ENCODE data around the gene TGM1. TPM values are rescaled to one million over a fixed set of nuclear protein-coding genes. Genes with fewer than 3 reads are reported as not detected.

TGM1 gene
- total RNA-seq, 2 donors from 2014 or later: 11.9 to 36.9 TPM

DNA sequence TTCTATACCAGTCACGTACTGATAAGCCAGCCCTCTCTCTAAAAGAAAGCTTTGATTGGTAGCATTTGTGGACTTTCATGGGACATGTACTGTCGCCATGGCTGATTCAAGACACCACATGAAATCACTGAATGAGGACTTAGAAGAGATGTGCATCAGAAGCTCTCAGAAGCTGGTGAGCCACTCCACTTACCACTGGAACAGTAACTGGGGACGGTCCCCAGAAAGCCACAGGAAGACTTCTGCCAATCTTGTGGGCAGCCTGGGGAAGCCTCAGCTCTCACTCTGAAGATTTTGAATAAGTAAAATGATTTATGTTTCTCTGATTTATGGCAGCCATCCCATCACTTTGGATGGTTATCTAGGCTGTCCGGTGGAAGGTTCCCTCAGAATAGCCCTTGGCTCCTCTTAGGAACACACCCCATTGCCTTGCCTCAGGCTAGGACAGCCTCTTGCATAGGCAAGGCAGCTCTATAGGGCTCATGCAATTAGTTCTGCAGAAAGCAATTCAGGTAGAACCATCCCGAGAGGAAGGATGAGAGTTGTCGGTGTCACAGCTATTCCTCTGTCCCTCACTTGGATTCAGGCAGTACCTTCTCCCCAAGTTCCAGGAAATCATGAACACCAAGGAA lies 26.8 kb upstream of the TGM1 start:
- no peaks in the 10 kb centered on the region for H3K4me1 ChIP-seq
- no peak overlapping the region for H3K27ac ChIP-seq
- TF ChIP-seq, protein P1, sequence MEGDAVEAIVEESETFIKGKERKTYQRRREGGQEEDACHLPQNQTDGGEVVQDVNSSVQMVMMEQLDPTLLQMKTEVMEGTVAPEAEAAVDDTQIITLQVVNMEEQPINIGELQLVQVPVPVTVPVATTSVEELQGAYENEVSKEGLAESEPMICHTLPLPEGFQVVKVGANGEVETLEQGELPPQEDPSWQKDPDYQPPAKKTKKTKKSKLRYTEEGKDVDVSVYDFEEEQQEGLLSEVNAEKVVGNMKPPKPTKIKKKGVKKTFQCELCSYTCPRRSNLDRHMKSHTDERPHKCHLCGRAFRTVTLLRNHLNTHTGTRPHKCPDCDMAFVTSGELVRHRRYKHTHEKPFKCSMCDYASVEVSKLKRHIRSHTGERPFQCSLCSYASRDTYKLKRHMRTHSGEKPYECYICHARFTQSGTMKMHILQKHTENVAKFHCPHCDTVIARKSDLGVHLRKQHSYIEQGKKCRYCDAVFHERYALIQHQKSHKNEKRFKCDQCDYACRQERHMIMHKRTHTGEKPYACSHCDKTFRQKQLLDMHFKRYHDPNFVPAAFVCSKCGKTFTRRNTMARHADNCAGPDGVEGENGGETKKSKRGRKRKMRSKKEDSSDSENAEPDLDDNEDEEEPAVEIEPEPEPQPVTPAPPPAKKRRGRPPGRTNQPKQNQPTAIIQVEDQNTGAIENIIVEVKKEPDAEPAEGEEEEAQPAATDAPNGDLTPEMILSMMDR (IDR thresholded peaks at IDR 0.05): no peak

DNA sequence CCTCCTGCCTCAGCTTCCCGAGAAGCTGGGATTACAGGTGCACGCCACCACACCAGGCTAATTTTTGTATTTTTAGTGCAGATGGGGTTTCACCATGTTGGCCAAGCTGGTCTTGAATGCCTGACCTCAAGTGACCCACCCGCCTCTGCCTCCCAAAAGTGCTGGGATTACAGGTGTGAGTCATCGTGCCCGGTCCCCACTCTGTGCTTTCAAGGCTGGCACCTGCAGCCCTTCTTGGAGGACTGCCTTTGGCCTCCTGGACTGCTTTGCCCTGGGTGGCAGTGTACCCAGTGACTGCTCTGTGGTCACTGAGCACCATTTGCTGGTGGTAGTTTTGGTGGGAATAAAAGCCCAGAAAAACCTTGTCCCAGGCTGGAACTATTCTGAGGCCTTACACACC lies 24.0 kb upstream of the TGM1 start:
- Histone ChIP-seq H3K27me3 (no peaks in the 10 kb centered on the region), H3K4me1 (no peaks in the 10 kb centered on the region), H3K27ac (no peak overlapping the region), H3K4me3 (no peak overlapping the region), H3K36me3 (peaks cover 24% of the 10 kb centered on the region), H3K9me3 (no peaks in the 10 kb centered on the region)
- TF ChIP-seq, protein P1 (IDR thresholded peaks at IDR 0.05): no peak
- DNase-seq (ENCODE audit: low spot score): no peak

More for the DNA sequence above, 26.8 kb upstream of the TGM1 start:
- DNase-seq (ENCODE audit: low spot score): no peak
- H3K36me3 ChIP-seq: peaks cover 24% of the 10 kb centered on the region
- H3K27me3 ChIP-seq: no peaks in the 10 kb centered on the region
- no peaks in the 10 kb centered on the region for H3K9me3 ChIP-seq
- no peak overlapping the region for H3K4me3 ChIP-seq

DNA sequence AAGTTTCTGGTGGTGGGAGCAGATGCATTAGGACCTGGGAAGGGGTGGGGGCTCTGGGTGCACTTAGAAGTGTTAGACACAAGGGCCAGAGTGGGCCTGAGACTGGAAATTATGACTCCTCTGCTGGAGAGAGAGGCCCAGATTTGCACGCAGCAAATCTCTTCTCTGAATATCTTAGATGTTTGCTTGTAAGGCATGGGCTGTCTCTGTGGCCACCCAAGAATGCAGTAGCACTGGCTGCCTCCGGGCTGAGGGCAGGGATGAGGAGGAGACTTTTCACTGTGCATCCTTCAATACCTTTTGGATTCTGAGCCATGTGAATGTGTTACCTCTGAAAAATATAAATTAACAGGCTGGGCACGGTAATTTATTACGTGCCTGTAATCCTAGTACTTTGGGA lies 22.4 kb upstream of the TGM1 start:
- Histone ChIP-seq H3K36me3 (peaks cover 12% of the 10 kb centered on the region), H3K27me3 (no peaks in the 10 kb centered on the region), H3K4me3 (no peak overlapping the region), H3K4me1 (peaks cover 0 to 7% of the 10 kb centered on the region in 2 donors), H3K9me3 (no peaks in the 10 kb centered on the region), H3K27ac (no peak overlapping the region)
- no peak for DNase-seq (ENCODE audit: low spot score)
- TF ChIP-seq, protein P1 (IDR thresholded peaks at IDR 0.05): no peak

DNA sequence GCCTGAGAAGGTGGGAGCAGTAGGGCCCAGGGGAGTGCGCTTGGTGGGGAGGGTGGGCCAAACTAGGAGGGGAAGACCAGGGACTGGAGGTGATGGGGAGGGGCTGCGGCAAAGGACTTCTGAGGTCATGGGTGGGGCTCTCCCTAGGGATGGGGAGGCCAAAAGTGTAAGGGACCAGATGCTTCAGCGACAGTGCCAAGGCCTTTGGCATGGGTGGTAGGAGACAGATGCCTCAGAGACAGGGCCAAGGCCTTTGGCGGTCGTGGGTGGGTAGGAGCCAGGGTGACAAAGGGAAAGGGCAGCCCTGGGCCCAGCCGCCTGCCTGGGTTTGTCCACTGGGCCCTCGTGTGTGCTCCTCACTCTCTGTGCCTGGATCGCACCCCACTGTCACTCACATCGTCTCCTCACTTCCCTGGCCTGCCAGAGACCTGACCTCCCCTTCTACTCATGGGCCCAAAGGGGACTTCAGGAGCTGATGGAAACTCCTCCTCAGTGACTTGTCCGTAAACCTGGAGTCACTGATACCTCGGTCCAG lies 21.6 kb upstream of the TGM1 start:
- Histone ChIP-seq H3K4me3 (no peak overlapping the region), H3K27me3 (no peaks in the 10 kb centered on the region), H3K36me3 (peaks cover 5% of the 10 kb centered on the region), H3K4me1 (peaks cover 0 to 15% of the 10 kb centered on the region in 2 donors), H3K9me3 (no peaks in the 10 kb centered on the region), H3K27ac (no peak overlapping the region)
- DNase-seq (ENCODE audit: low spot score): no peak
- TF ChIP-seq, protein P1 (IDR thresholded peaks at IDR 0.05): no peak

DNA sequence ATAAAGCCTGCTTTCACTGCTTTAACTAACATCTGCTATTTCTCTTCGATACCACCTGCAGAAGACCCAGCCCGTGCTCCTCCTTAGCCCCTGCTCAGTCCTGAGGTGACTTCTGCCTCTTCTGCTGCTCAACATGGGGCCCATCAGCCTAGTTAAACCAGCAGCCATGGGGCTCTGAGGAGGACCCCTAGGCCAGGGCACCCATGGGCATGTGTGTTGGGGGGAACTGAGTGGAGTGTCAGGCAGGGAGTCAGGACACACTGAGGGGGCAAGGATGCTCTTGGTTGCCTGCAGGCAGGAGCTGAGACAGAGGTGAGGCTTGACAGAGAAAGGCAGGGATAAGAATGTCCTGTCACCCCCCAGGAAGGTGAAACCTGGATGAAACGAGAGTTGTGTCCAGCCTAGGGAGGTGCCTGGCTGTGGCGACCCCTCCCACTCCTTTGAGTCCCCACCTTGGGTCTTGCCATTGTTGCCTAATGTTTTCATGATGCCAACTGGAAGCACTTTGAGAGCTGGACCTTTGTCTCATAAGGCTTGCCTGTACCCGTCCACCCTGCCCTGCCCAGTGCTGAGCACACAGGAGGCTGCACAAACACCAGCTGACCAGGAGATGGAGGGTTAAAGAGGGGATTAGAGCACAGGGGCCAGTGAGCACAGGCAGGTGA lies 21.0 kb upstream of the TGM1 start:
- no peaks in the 10 kb centered on the region for H3K9me3 ChIP-seq
- no peak for DNase-seq (ENCODE audit: low spot score)
- no peak overlapping the region for H3K4me3 ChIP-seq
- peaks cover 0 to 21% of the 10 kb centered on the region in 2 donors for H3K4me1 ChIP-seq
- TF ChIP-seq, protein P1 (IDR thresholded peaks at IDR 0.05): no peak
- H3K36me3 ChIP-seq: no peaks in the 10 kb centered on the region
- H3K27me3 ChIP-seq: no peaks in the 10 kb centered on the region
- H3K27ac ChIP-seq: no peak overlapping the region

Measured in right atrium auricular region (tissue), 2 donors.